ENCODE data around the gene WWOX.

- no peak for TF ChIP-seq POLR2A (IDR thresholded peaks at IDR 0.05; ENCODE audit: low read length)
- TF ChIP-seq GATA1 (IDR thresholded peaks at IDR 0.05; ENCODE audit: low read depth, low read length), result no peak
These were observed 185.5 kb downstream of the WWOX start for GRCh38 chr16:78284957-78285434.
